Activated B cell treated with CpG ODN at 0.5 μM for 24 hours (primary cell): ENCODE data around the gene MYH7B. TPM values are rescaled to one million over a fixed set of nuclear protein-coding genes. Genes with fewer than 3 reads are reported as not detected.
A peak's percentile ranks its signal among the peaks of the same experiment; 100 is the strongest.

Experiments used
- ATAC-seq: fragments of 200-7000 bp; cut with Tn5 transposase; one replicate; pipeline ENCODE4 v1.10.0; 2021; ENCODE audit warnings: low read depth, mild to moderate bottlenecking, moderate library complexity
- CTCF ChIA-PET: fragments of 350-600 bp; sonication (Branson Sonifier 250); formaldehyde crosslinking; loops from one replicate; lab custom pipeline; 2021; ENCODE audit warnings: antibody characterized with exemption; lab: Charles Lee
- POLR2A ChIA-PET: fragments of 350-600 bp; sonication (Branson Sonifier 250); formaldehyde crosslinking; loops from one replicate; lab custom pipeline; 2021; ENCODE audit warnings: antibody characterized with exemption; lab: Charles Lee
- DNase-seq: peaks from one replicate; pipeline ENCODE4 v3.0.0; 2022
- H3K27ac Mint-ChIP-seq: one replicate; pipeline ENCODE4 v1.8.0; 2020; ENCODE audit warnings: mixed read lengths
- H3K27me3 Mint-ChIP-seq: one replicate; pipeline ENCODE4 v1.8.0; 2021; ENCODE audit warnings: mixed read lengths
- H3K36me3 Mint-ChIP-seq: one replicate; pipeline ENCODE4 v1.8.0; 2021; ENCODE audit warnings: low read depth, mixed read lengths
- H3K4me1 Mint-ChIP-seq: one replicate; pipeline ENCODE4 v1.8.0; 2021; ENCODE audit warnings: mixed read lengths
- H3K4me3 Mint-ChIP-seq: one replicate; pipeline ENCODE4 v1.8.0; 2020; ENCODE audit warnings: mild to moderate bottlenecking, mixed read lengths
- H3K9me3 Mint-ChIP-seq: one replicate; pipeline ENCODE4 v1.8.0; 2020; ENCODE audit warnings: mixed read lengths
- CTCF ChIP-seq: fragments of 200-600 bp; IDR thresholded peaks from one replicate; pipeline ENCODE4 v1.8.0; 2022; ENCODE audit warnings: antibody characterized with exemption, mild to moderate bottlenecking
- intact Hi-C: fragments of 100-400 bp; cut with micrococcal nuclease; formaldehyde crosslinking; loops from one replicate; pipeline ENCODE4 v1.15.1; 2024
- total RNA-seq: library from RNA; stranded (reverse); gene quantifications from 2 replicates; pipeline ENCODE4 v1.2.3, GENCODE V29; 2022

MYH7B gene
- total RNA-seq, 1 donor from 2014 or later = 0.35 TPM

- no peak for TF ChIP-seq CTCF
- Mint-ChIP-seq H3K27me3 (no peaks in the 10 kb centered on the region), H3K9me3 (no peaks in the 10 kb centered on the region), H3K4me3 (peak overlapping the region; percentile 97), H3K36me3 (peaks cover 12% of the 10 kb centered on the region), H3K4me1 (peaks cover 26% of the 10 kb centered on the region), H3K27ac (peak overlapping the region; percentile 83)
- no peak for DNase-seq
- ChIA-PET CTCF (interaction anchor here (1.5 kb wide), 1 partner anchor 80 kb away, joined by 8 read pairs; no protein-coding TSS in a partner anchor), POLR2A (interaction anchor here (0.7 to 2.7 kb wide), 7 partner anchors 14 to 787 kb away, joined by 3 to 16 read pairs (median 4); partner anchors contain the start of genes ACSS2, EDEM2, MMP24OS and RBM39)
- intact Hi-C loops = loop anchor here (1.0 to 10.0 kb wide), 7 partner anchors 79 to 1000 kb away; partner anchors contain the start of genes ACSS2, AHCY, EDEM2 and MMP24OS
- no peak for ATAC-seq
Observed at GRCh38 chr20:34954904-34955230, 801 bp upstream of the MYH7B start.

GRCh38 chr20:34956041-34956458 is 382 bp downstream of the MYH7B start:
- Mint-ChIP-seq H3K4me1 (peaks cover 30% of the 10 kb centered on the region), H3K27me3 (no peaks in the 10 kb centered on the region), H3K9me3 (no peaks in the 10 kb centered on the region), H3K4me3 (peak overlapping the region; percentile 97), H3K27ac (peak overlapping the region; percentile 83), H3K36me3 (peaks cover 8% of the 10 kb centered on the region)
- ChIA-PET CTCF (interaction anchor here (0.7 to 1.5 kb wide), 3 partner anchors 48 to 83 kb away, joined by 3 to 8 read pairs (median 6); partner anchors contain the start of gene GGT7), POLR2A (interaction anchor here (0.6 to 2.7 kb wide), 10 partner anchors 45 to 965 kb away, joined by 3 to 16 read pairs (median 3); partner anchors contain the start of genes ACSS2, GGT7, MMP24OS and RBM39)
- intact Hi-C loops = loop anchor here (1.0 to 10.0 kb wide), 5 partner anchors 84 to 999 kb away; partner anchors contain the start of genes GGT7, MMP24OS, NCOA6 and RBM39
- TF ChIP-seq CTCF = no peak
- ATAC-seq (no peak), DNase-seq (no peak)

GRCh38 chr20:34956751-34957472 is 1.2 kb downstream of the MYH7B start:
- TF ChIP-seq CTCF = no peak
- H3K27me3 Mint-ChIP-seq = no peaks in the 10 kb centered on the region
- no peak overlapping the region for H3K4me3 Mint-ChIP-seq
- ATAC-seq (no peak), DNase-seq (no peak)
- intact Hi-C loops = loop anchor here (1.0 to 10.0 kb wide), 5 partner anchors 85 to 998 kb away; partner anchors contain the start of genes GGT7, MMP24OS, NCOA6 and RBM39
- peaks cover 8% of the 10 kb centered on the region for H3K36me3 Mint-ChIP-seq
- H3K27ac Mint-ChIP-seq = no peak overlapping the region
- POLR2A ChIA-PET = interaction anchor here (0.7 to 2.7 kb wide), 3 partner anchors 44 to 657 kb away, joined by 3 to 16 read pairs (median 7); partner anchors contain the start of gene ACSS2
- CTCF ChIA-PET = interaction anchor here (0.7 to 1.5 kb wide), 2 partner anchors 47 to 84 kb away, joined by 3 to 6 read pairs; partner anchors contain the start of gene GGT7
- H3K4me1 Mint-ChIP-seq = peaks cover 25% of the 10 kb centered on the region
- no peaks in the 10 kb centered on the region for H3K9me3 Mint-ChIP-seq

GRCh38 chr20:34964486-34964885 is 8.8 kb downstream of the MYH7B start:
- intact Hi-C loops = no loop called here

More at GRCh38 chr20:34964486-34964885, 8.8 kb downstream of the MYH7B start:
- H3K36me3 Mint-ChIP-seq = no peaks in the 10 kb centered on the region
- H3K27ac Mint-ChIP-seq = no peak overlapping the region
- DNase-seq (no peak), ATAC-seq (no peak)
- no peaks in the 10 kb centered on the region for H3K9me3 Mint-ChIP-seq
- CTCF ChIA-PET = no interaction called here
- TF ChIP-seq CTCF = no peak
- POLR2A ChIA-PET = no interaction called here
- no peak overlapping the region for H3K4me3 Mint-ChIP-seq
- H3K27me3 Mint-ChIP-seq = no peaks in the 10 kb centered on the region
- H3K4me1 Mint-ChIP-seq = peaks cover 3% of the 10 kb centered on the region
